Karpas-422 (cell line): ENCODE results near the gene IQGAP2. TPM values are rescaled to one million over a fixed set of nuclear protein-coding genes. Genes with fewer than 3 reads are reported as not detected.

Experiments used
- DNase-seq: peaks from one replicate; pipeline ENCODE4 v3.0.0-alpha.2; 2015
- H2AFZ ChIP-seq: fragments of 200-600 bp; sonication (generic); 2 replicates; pipeline ENCODE4 v1.6.1; 2014; ENCODE audit warnings: antibody characterized with exemption, low read length, mixed read lengths
- H3K27ac ChIP-seq: fragments of 200-600 bp; sonication (generic); 2 replicates; pipeline ENCODE4 v1.5.1; 2014; ENCODE audit warnings: mild to moderate bottlenecking, low read length, moderate library complexity
- H3K27me3 ChIP-seq: fragments of 200-600 bp; sonication (generic); 2 replicates; pipeline ENCODE4 v1.6.1; 2014; ENCODE audit warnings: low read length, mixed read lengths
- H3K36me3 ChIP-seq: fragments of 200-600 bp; sonication (generic); 2 replicates; pipeline ENCODE4 v1.6.1; 2014; ENCODE audit warnings: low read length, mixed read lengths; ENCODE audit not compliant: insufficient read depth
- H3K4me1 ChIP-seq: fragments of 200-600 bp; sonication (generic); 2 replicates; pipeline ENCODE4 v1.6.1; 2014; ENCODE audit warnings: mild to moderate bottlenecking, low read length, mixed read lengths
- H3K4me2 ChIP-seq: fragments of 200-600 bp; sonication (generic); 2 replicates; pipeline ENCODE4 v1.6.1; 2014; ENCODE audit warnings: low read length, low read depth, mild to moderate bottlenecking; ENCODE audit not compliant: poor library complexity, severe bottlenecking
- H3K4me3 ChIP-seq: fragments of 200-600 bp; sonication (generic); 2 replicates; pipeline ENCODE4 v1.5.1; 2014; ENCODE audit warnings: mild to moderate bottlenecking, antibody characterized with exemption, low read length, mixed read lengths
- H3K79me2 ChIP-seq: fragments of 200-600 bp; sonication (generic); 2 replicates; pipeline ENCODE4 v1.6.1; 2014; ENCODE audit warnings: mild to moderate bottlenecking, low read length, mixed read lengths
- H3K9ac ChIP-seq: fragments of 200-600 bp; sonication (generic); 2 replicates; pipeline ENCODE4 v1.6.0; 2014; ENCODE audit warnings: low read length
- H3K9me2 ChIP-seq: fragments of 200-600 bp; sonication (generic), shearing (Covaris generic); replicated peaks from 2 replicates; pipeline ENCODE4 v1.6.0; 2014; ENCODE audit warnings: mild to moderate bottlenecking, low read length, moderate library complexity; ENCODE audit not compliant: insufficient read depth
- H3K9me3 ChIP-seq: fragments of 300-700, 200-600 bp; sonication (generic); 2 replicates; pipeline ENCODE4 v1.6.1; 2014; ENCODE audit warnings: low read length, mixed read lengths
- H4K20me1 ChIP-seq: fragments of 200-600 bp; sonication (generic); 2 replicates; pipeline ENCODE4 v1.6.1; 2014; ENCODE audit warnings: mild to moderate bottlenecking, antibody characterized with exemption, low read length, low read depth; ENCODE audit not compliant: insufficient read depth
- total RNA-seq: library from RNA; depleted of rRNA; stranded (reverse); fragments of >200 nt; shearing (Covaris generic); gene quantifications from 2 replicates; pipeline ENCODE4 v1.2.3, GENCODE V29; 2014; ENCODE audit warnings: low replicate concordance

The IQGAP2 gene
- total RNA-seq, 1 experiment from 2014 or later: not detected

- H3K9me3 ChIP-seq: no peaks in the 10 kb centered on the region
- H4K20me1 ChIP-seq: no peaks in the 10 kb centered on the region
- no peak overlapping the region for H2AFZ ChIP-seq
- H3K9me2 ChIP-seq: no peaks in the 10 kb centered on the region
- H3K4me3 ChIP-seq: no peak overlapping the region
- H3K36me3 ChIP-seq: no peaks in the 10 kb centered on the region
- no peak overlapping the region for H3K4me2 ChIP-seq
- no peaks in the 10 kb centered on the region for H3K27me3 ChIP-seq
- no peak overlapping the region for H3K27ac ChIP-seq
- no peak overlapping the region for H3K9ac ChIP-seq
- no peaks in the 10 kb centered on the region for H3K4me1 ChIP-seq
- H3K79me2 ChIP-seq: no peaks in the 10 kb centered on the region
- DNase-seq: no peak
These were observed 91.1 kb downstream of the IQGAP2 start for GRCh38 chr5:76494201-76494600.

GRCh38 chr5:76495870-76496269, 92.8 kb downstream of the IQGAP2 start:
- no peak overlapping the region for H3K4me2 ChIP-seq
- DNase-seq: no peak
- no peaks in the 10 kb centered on the region for H3K4me1 ChIP-seq
- H3K27me3 ChIP-seq: no peaks in the 10 kb centered on the region
- H3K79me2 ChIP-seq: no peaks in the 10 kb centered on the region
- H2AFZ ChIP-seq: no peak overlapping the region
- H3K27ac ChIP-seq: no peak overlapping the region
- no peak overlapping the region for H3K9ac ChIP-seq
- H4K20me1 ChIP-seq: no peaks in the 10 kb centered on the region
- H3K36me3 ChIP-seq: no peaks in the 10 kb centered on the region
- no peaks in the 10 kb centered on the region for H3K9me2 ChIP-seq
- H3K9me3 ChIP-seq: no peaks in the 10 kb centered on the region
- H3K4me3 ChIP-seq: no peak overlapping the region

DNA sequence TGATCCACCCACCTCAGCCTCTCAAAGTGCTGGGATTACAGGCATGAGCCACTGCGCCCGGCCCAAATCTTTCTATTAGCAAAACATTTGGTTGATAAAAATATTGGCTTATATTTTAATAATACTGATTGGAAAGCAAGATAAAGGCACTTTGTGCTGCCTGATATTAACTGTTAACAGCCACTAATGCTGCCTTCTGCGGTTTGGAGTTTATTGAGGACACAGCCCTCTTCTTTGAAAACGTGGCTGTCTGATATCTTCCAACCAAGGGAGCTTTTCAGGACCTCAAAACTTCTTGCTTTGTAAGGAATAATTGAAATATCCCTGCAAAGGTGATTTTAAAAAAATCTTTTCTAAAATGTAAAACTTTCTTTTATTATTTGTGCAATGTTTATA, 94.0 kb downstream of the IQGAP2 start:
- H3K9me3 ChIP-seq: no peaks in the 10 kb centered on the region
- no peaks in the 10 kb centered on the region for H4K20me1 ChIP-seq
- no peak overlapping the region for H3K9ac ChIP-seq
- no peak overlapping the region for H3K4me2 ChIP-seq
- no peak overlapping the region for H3K27ac ChIP-seq
- no peaks in the 10 kb centered on the region for H3K27me3 ChIP-seq
- no peaks in the 10 kb centered on the region for H3K36me3 ChIP-seq
- no peak overlapping the region for H3K4me3 ChIP-seq
- H2AFZ ChIP-seq: no peak overlapping the region
- no peaks in the 10 kb centered on the region for H3K9me2 ChIP-seq
- no peaks in the 10 kb centered on the region for H3K79me2 ChIP-seq
- no peak for DNase-seq
- H3K4me1 ChIP-seq: no peaks in the 10 kb centered on the region

DNA sequence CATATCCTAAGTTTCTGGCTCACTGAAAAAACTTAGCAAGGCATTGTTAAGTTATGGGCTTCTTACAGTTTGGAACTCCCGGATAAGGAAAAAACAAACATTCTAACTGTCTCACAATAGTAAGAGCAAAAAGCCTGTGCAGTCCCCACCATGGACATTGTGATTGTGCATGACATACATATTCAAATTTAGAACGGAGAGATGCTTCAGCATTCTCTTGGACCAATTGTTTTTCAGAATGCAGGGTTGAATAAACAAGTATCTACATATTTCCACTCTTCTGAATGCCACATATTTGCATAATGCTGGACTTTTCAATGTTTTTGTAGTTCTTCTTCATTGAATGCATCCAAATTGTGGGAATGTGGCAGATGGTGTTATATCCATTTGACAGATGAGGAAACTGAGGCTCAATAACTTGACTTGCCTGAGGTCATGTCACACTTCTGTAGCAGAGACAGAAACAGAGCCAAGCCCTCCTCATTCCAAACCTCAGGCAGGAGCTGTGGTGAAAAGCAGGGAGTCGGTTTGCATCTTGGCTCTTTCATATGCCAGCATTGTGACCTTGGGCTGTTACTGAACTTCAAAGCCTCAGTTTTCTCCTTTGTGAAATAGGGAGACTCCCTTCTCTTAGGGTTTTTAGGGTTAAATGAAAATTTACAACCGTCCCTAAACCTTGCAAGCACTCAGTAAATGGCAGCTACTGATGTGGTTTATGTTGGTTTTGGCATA, 95.1 kb downstream of the IQGAP2 start:
- H3K36me3 ChIP-seq: no peaks in the 10 kb centered on the region
- no peaks in the 10 kb centered on the region for H3K27me3 ChIP-seq

GRCh38 chr5:76499507-76500161, 96.5 kb downstream of the IQGAP2 start:
- no peak overlapping the region for H3K27ac ChIP-seq
- no peaks in the 10 kb centered on the region for H3K27me3 ChIP-seq
- H3K79me2 ChIP-seq: no peaks in the 10 kb centered on the region
- no peak overlapping the region for H2AFZ ChIP-seq
- no peak for DNase-seq
- H3K9me3 ChIP-seq: no peaks in the 10 kb centered on the region
- no peaks in the 10 kb centered on the region for H3K9me2 ChIP-seq
- H4K20me1 ChIP-seq: no peaks in the 10 kb centered on the region
- H3K4me2 ChIP-seq: no peak overlapping the region
- no peaks in the 10 kb centered on the region for H3K36me3 ChIP-seq
- no peak overlapping the region for H3K9ac ChIP-seq
- H3K4me3 ChIP-seq: no peak overlapping the region
- H3K4me1 ChIP-seq: no peaks in the 10 kb centered on the region

More for the DNA sequence above, 95.1 kb downstream of the IQGAP2 start:
- Histone ChIP-seq H3K9me3 (no peaks in the 10 kb centered on the region), H2AFZ (no peak overlapping the region), H3K4me3 (no peak overlapping the region), H3K9ac (no peak overlapping the region), H3K4me2 (no peak overlapping the region), H3K9me2 (no peaks in the 10 kb centered on the region), H3K79me2 (no peaks in the 10 kb centered on the region), H3K27ac (no peak overlapping the region), H3K4me1 (no peaks in the 10 kb centered on the region), H4K20me1 (no peaks in the 10 kb centered on the region)
- DNase-seq: no peak

DNA sequence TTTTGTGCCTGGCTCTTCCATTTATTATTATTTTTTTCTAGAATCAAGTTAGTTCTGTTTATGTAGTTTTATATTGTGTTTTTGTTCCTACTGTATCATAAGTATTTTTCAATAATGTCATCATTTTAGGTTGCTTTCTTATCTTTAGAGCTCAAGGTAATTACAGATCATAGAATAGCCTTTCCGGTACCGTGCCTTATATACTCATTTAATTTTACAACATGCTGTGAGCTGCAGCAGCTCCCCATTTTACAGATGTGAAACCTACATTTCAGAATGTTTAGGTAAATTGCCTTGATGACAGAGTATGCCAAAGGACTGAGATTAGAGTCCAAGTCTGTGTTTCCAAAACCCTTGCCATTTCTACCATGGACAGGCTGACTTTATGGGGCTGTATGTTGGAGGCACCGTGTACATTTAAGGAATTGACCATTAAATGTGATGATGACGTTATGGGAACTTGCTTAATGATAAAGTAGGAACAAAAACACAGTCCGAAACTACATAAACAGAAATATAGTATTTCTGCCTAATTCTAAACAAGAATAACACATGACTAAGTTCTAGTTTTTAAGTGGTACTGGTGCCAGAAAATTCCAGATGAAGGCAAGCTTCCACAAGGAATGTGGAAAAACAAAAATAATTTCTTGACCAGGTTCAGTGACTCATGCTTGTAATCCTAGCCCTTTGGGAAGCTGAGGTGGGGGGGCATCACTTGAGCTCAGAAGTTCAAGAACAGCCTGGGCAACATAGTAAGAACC, 97.7 kb downstream of the IQGAP2 start:
- no peaks in the 10 kb centered on the region for H3K27me3 ChIP-seq
- H4K20me1 ChIP-seq: no peaks in the 10 kb centered on the region
- H3K9ac ChIP-seq: no peak overlapping the region
- H3K79me2 ChIP-seq: no peaks in the 10 kb centered on the region
- H3K4me2 ChIP-seq: no peak overlapping the region
- H3K9me3 ChIP-seq: no peaks in the 10 kb centered on the region
- H3K27ac ChIP-seq: no peak overlapping the region
- no peak overlapping the region for H2AFZ ChIP-seq
- H3K36me3 ChIP-seq: no peaks in the 10 kb centered on the region
- DNase-seq: no peak
- H3K9me2 ChIP-seq: no peaks in the 10 kb centered on the region
- H3K4me3 ChIP-seq: no peak overlapping the region
- H3K4me1 ChIP-seq: no peaks in the 10 kb centered on the region

GRCh38 chr5:76503929-76504328, 100.8 kb downstream of the IQGAP2 start:
- H4K20me1 ChIP-seq: no peaks in the 10 kb centered on the region
- H3K27me3 ChIP-seq: no peaks in the 10 kb centered on the region
- H3K9me3 ChIP-seq: no peaks in the 10 kb centered on the region
- H3K9ac ChIP-seq: no peak overlapping the region
- no peak overlapping the region for H2AFZ ChIP-seq
- H3K36me3 ChIP-seq: no peaks in the 10 kb centered on the region
- H3K9me2 ChIP-seq: no peaks in the 10 kb centered on the region
- no peaks in the 10 kb centered on the region for H3K4me1 ChIP-seq
- H3K79me2 ChIP-seq: no peaks in the 10 kb centered on the region
- no peak overlapping the region for H3K4me2 ChIP-seq
- no peak for DNase-seq
- H3K4me3 ChIP-seq: no peak overlapping the region
- no peak overlapping the region for H3K27ac ChIP-seq

DNA sequence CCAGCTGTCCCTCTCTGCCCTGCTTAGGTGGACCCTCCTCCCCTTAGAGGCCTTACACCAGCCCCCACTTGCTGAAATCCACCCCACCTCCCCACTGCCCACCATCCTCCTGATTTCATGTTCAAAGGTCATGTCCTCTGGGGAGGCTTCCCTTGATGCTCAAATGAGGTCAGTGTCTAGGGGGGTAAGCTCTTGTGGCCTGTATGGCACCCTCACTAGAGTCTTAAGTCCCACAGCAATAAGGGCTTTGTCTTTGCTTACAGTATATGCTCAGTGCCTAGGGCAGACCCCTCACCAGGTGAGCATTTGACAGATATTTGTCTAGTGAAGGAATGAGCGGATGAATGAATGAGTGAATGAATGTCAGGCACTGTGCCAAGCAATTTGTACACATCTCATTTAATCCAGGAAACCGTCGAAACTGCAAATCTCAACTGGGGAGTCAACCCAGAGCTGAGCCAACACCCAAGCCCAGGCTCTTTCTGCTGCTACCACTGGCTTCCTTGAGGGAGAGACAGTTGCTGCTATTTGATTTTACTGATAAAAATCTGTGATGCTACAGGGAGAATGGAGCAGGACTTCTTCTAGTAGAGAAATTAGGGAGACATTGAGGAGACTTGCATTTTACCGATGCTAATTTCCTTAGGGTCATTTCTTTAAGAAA, 101.9 kb downstream of the IQGAP2 start:
- no peaks in the 10 kb centered on the region for H3K79me2 ChIP-seq
- H4K20me1 ChIP-seq: no peaks in the 10 kb centered on the region
- H3K4me1 ChIP-seq: no peaks in the 10 kb centered on the region
- H3K9me2 ChIP-seq: no peaks in the 10 kb centered on the region
- no peaks in the 10 kb centered on the region for H3K27me3 ChIP-seq
- no peaks in the 10 kb centered on the region for H3K9me3 ChIP-seq
- no peak overlapping the region for H2AFZ ChIP-seq
- no peak for DNase-seq
- H3K4me2 ChIP-seq: no peak overlapping the region
- no peak overlapping the region for H3K27ac ChIP-seq
- no peaks in the 10 kb centered on the region for H3K36me3 ChIP-seq
- no peak overlapping the region for H3K4me3 ChIP-seq
- H3K9ac ChIP-seq: no peak overlapping the region
